CD4-positive, alpha-beta T cell (primary cell): Measurements from ENCODE around the gene EML3. TPM values are rescaled to one million over a fixed set of nuclear protein-coding genes. Genes with fewer than 3 reads are reported as not detected.

Experiments
- ATAC-seq: fragments of 200-7000 bp; cut with Tn5 transposase; one replicate; pipeline ENCODE4 v1.10.0; 2022; ENCODE audit warnings: mild to moderate bottlenecking; ENCODE audit not compliant: poor library complexity
- CTCF ChIA-PET: fragments of 350-600 bp; sonication (Branson Sonifier 250); formaldehyde crosslinking; loops from one replicate; lab custom pipeline; 2021; ENCODE audit warnings: antibody characterized with exemption, inconsistent platforms; lab: Charles Lee
- POLR2A ChIA-PET: fragments of 350-600 bp; sonication (Branson Sonifier 250); formaldehyde crosslinking; loops from one replicate; lab custom pipeline; 2021; ENCODE audit warnings: antibody characterized with exemption, inconsistent platforms; lab: Charles Lee
- DNase-seq, 14 experiments: peaks; one replicate each; pipeline ENCODE4 v3.0.0-alpha.2; 2013 to 2020; ENCODE audit warnings: mixed read lengths in 2 of 14
- H3K27ac ChIP-seq, 2 donors: one replicate each; pipeline versions ENCODE4 v1.5.1 to v1.7.0; 2013; ENCODE audit warnings: low read length in 2 of 2, low read depth in 1 of 2, mild to moderate bottlenecking in 1 of 2
- H3K27me3 ChIP-seq, 2 experiments: 1 replicate in 1 of 2; 2 replicates in 1 of 2; pipeline versions ENCODE4 v1.6.1 to v1.7.0; 2013; ENCODE audit warnings: low read length in 2 of 2, control low read depth in 1 of 2, mild to moderate bottlenecking in 1 of 2, moderate library complexity in 1 of 2; ENCODE audit not compliant: insufficient read depth in 2 of 2, control insufficient read depth in 1 of 2
- H3K36me3 ChIP-seq: one replicate; pipeline ENCODE4 v1.6.1; 2013; ENCODE audit warnings: low read length, control low read depth; ENCODE audit not compliant: insufficient read depth
- H3K4me1 ChIP-seq: one replicate; pipeline ENCODE4 v1.6.1; 2013; ENCODE audit warnings: low read length, control low read depth; ENCODE audit not compliant: insufficient read depth
- H3K4me3 ChIP-seq: one replicate; pipeline ENCODE4 v1.5.1; 2013; ENCODE audit warnings: mild to moderate bottlenecking, low read length, moderate library complexity
- H3K9me3 ChIP-seq, 2 experiments: 1 replicate in 1 of 2; 2 replicates in 1 of 2; pipeline versions ENCODE4 v1.6.1 to v1.7.0; 2013; ENCODE audit warnings: low read length in 2 of 2, mild to moderate bottlenecking in 2 of 2, control low read depth in 1 of 2, moderate library complexity in 1 of 2; ENCODE audit not compliant: control insufficient read depth in 1 of 2, insufficient read depth in 1 of 2
- H3K27ac Mint-ChIP-seq: one replicate; pipeline ENCODE4 v1.8.0; 2020; ENCODE audit warnings: mixed read lengths
- H3K27me3 Mint-ChIP-seq: one replicate; pipeline ENCODE4 v1.8.0; 2021; ENCODE audit warnings: mixed read lengths
- H3K36me3 Mint-ChIP-seq: one replicate; pipeline ENCODE4 v1.8.0; 2021; ENCODE audit warnings: low read depth, mixed read lengths
- H3K4me1 Mint-ChIP-seq: one replicate; pipeline ENCODE4 v1.8.0; 2021; ENCODE audit warnings: low read depth, mixed read lengths
- H3K4me3 Mint-ChIP-seq: one replicate; pipeline ENCODE4 v1.8.0; 2020; ENCODE audit warnings: mild to moderate bottlenecking, mixed read lengths
- H3K9me3 Mint-ChIP-seq: one replicate; pipeline ENCODE4 v1.8.0; 2020; ENCODE audit warnings: mixed read lengths
- CTCF ChIP-seq: fragments of 200-600 bp; IDR thresholded peaks from one replicate; pipeline ENCODE4 v1.8.0; 2022; ENCODE audit warnings: antibody characterized with exemption, mild to moderate bottlenecking
- intact Hi-C, 2 experiments: fragments of 100-400 bp; cut with DNase I in 1 of 2; cut with micrococcal nuclease in 1 of 2; formaldehyde crosslinking; loops; one replicate each; pipeline versions ENCODE4 v1.15.1 to v1.9.0; 2023 to 2025; cut with DNase I, micrococcal nuclease
- polyA plus RNA-seq, 2 donors: library from polyadenylated mRNA; unstranded; fragments of 120-200 nt; gene quantifications; one replicate each; pipeline ENCODE4 v1.2.1, GENCODE V29; 2013
- total RNA-seq, 174 experiments: library from RNA in 2 of 174; stranded (reverse) in 2 of 174; gene quantifications; one replicate each; pipeline ENCODE4 v1.2.3 and lab custom pipeline; 2021 to 2026

Gene EML3
- total RNA-seq, result 100 to 1,000 TPM; 142 to 144 TPM
- 69.3 TPM for polyA plus RNA-seq (2013, experiment 1 of 2)
- 91.2 TPM for polyA plus RNA-seq (2013, experiment 2 of 2)
- 83.1 to 463 (median 171) reads per million in 172 experiments for total RNA-seq (lab: John Stamatoyannopoulos, UW)

DNA sequence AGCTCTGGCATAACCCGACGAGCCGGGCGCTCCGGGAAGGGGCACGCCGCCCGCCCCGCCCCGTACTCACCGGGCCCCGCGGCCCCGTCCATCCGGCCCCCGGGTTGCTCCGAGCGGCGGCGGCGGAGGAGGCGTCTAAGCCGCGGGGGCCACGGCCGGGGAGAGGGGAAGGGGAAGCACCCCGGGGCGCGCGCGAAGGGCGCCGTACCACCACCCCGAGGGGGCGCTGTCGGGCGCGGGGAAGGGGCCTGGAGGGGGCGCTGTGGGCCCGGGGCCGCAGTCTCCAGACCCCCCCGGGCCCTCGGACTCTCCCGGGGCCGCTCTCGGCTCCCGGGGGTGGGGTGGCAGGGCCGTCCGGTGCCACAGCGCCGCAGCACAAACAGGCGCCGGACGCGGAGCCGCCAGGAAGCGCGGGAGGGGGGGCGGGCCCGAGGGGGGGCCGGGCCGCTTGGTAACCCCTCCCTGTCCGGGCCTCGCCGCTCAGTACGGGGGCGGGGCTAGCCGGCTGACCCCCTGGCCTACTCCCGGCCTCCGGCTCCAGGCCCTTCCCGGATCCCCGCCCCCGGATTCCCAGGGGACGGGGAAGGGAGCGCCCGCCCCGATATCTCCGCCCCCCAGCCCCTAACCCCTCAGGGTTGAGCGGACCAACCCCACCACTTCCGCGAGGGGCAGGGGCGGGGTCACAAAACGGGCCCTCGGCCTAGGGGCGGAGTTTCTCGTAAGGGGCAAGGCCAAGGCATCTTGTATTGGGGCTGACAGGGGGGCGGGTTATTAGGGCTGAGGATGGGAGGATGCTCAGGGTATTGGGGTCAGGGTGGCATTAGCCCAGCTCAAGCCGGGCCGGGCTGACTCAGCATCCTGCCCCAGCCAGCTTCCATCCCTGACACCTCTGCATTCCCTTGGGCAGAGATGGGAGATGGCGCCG is at the start of gene EML3, which contains the start of gene ROM1:
Gene EML3, minus strand, starts transcription at position 410 of the 925 bp plus-strand sequence. Its CDS starts 318 bp downstream, at position 92.
Gene ROM1, plus strand, starts transcription at position 892 of the 925 bp plus-strand sequence. Its CDS starts 25 bp downstream, at position 917.
- no peaks in the 10 kb centered on the region for H3K27me3 Mint-ChIP-seq
- no peaks in the 10 kb centered on the region for H3K9me3 Mint-ChIP-seq
- CTCF ChIA-PET, result interaction anchor here (0.6 to 3.0 kb wide), 18 partner anchors 9 to 114 kb away, joined by 3 to 20 read pairs (median 4); partner anchors contain the start of genes B3GAT3, C11orf98, CSKMT and EEF1G

DNA sequence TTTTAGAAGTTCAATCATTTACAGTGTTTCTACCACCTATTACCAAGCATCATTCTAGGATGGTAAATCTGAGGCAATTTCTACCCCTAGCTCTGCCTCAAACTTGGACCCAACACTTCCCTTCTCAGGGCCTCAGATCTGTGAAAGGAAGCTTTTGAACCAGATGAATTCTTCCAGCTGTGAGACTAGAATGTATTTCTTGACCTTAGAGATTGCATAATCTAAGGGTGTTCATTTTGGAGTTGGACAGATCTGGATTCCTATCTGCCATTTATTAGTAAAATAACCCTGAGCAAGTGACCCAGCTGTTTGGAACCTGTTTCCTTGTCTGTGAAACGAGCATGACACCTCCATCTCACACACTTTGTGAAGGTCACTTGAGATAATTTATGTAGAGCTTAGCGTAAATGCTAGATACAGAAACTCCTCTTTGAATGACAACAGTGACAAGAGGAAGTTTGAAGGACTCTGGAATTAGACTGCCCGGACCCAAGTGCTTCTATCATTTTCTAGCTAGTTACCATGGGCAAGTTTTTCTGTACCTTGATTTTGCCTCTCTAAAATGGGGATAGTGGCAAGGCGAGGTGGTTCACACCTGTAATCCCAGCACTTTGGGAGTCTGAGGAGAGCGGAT is 44.3 kb upstream of the EML3 start:
- Histone ChIP-seq H3K9me3 (no peaks in the 10 kb centered on the region), H3K27me3 (no peaks in the 10 kb centered on the region), H3K36me3 (no peaks in the 10 kb centered on the region), H3K27ac (no peak overlapping the region), H3K4me3 (no peak overlapping the region), H3K4me1 (peaks cover 13% of the 10 kb centered on the region)
- intact Hi-C loops, result no loop called here
- no peak for TF ChIP-seq CTCF
- Mint-ChIP-seq H3K4me3 (peak overlapping the region; percentile 3), H3K27ac (no peak overlapping the region), H3K36me3 (peaks cover 13% of the 10 kb centered on the region), H3K9me3 (no peaks in the 10 kb centered on the region), H3K4me1 (peaks cover 13% of the 10 kb centered on the region), H3K27me3 (no peaks in the 10 kb centered on the region)
- ChIA-PET POLR2A (interaction anchor here (1.1 to 5.6 kb wide), 5 partner anchors 8 to 199 kb away, joined by 4 to 170 read pairs (median 5); partner anchors contain the start of genes C11orf98, CSKMT, GANAB and LBHD1), CTCF (no interaction called here)
- ATAC-seq, result no peak
- no peak for DNase-seq

More for the DNA sequence above, at the start of gene EML3, which contains the start of gene ROM1:
- Histone ChIP-seq H3K27ac (peak within 1 kb of the TSS; percentile 78 to 90), H3K36me3 (peaks cover 66% of the 10 kb centered on the region), H3K4me1 (peaks cover 63% of the 10 kb centered on the region), H3K27me3 (no peaks in the 10 kb centered on the region), H3K4me3 (peak within 1 kb of the TSS; percentile 92), H3K9me3 (no peaks in the 10 kb centered on the region)
- H3K27ac Mint-ChIP-seq, result peak within 1 kb of the TSS; percentile 94
- ATAC-seq (peak; percentile 76), DNase-seq (peak; percentile 77 to 94 (median 89))
- peaks cover 44% of the 10 kb centered on the region for H3K4me1 Mint-ChIP-seq
- peak within 1 kb of the TSS; percentile 90 for H3K4me3 Mint-ChIP-seq
- POLR2A ChIA-PET, result interaction anchor here (0.7 to 5.7 kb wide), 17 partner anchors 10 to 268 kb away, joined by 3 to 55 read pairs (median 7); partner anchors contain the start of genes B3GAT3, C11orf98, CSKMT and INTS5
- H3K36me3 Mint-ChIP-seq, result peaks cover 53% of the 10 kb centered on the region
- intact Hi-C loops, result loop anchor here (1.0 to 5.0 kb wide), 4 partner anchors 20 to 40 kb away; partner anchors contain the start of genes GANAB (in 1 of the 2), INTS5 (in 1 of the 2) and TUT1 (in 1 of the 2)
- TF ChIP-seq CTCF, result peak; percentile 87

GRCh38 chr11:62654297-62654696 is 41.7 kb upstream of the EML3 start:
- Mint-ChIP-seq H3K9me3 (no peaks in the 10 kb centered on the region), H3K4me1 (peaks cover 17% of the 10 kb centered on the region), H3K27me3 (no peaks in the 10 kb centered on the region), H3K27ac (peak overlapping the region; percentile 69), H3K4me3 (peak overlapping the region; percentile 69), H3K36me3 (peaks cover 13% of the 10 kb centered on the region)
- ATAC-seq, result no peak
- Histone ChIP-seq H3K9me3 (no peaks in the 10 kb centered on the region), H3K4me1 (peaks cover 22% of the 10 kb centered on the region), H3K36me3 (peaks cover 6% of the 10 kb centered on the region), H3K27ac (no peak overlapping the region), H3K4me3 (no peak overlapping the region), H3K27me3 (no peaks in the 10 kb centered on the region)
- POLR2A ChIA-PET, result interaction anchor here (1.1 to 5.6 kb wide), 4 partner anchors 8 to 63 kb away, joined by 3 to 170 read pairs (median 7); partner anchors contain the start of genes C11orf98, CSKMT, GANAB and TUT1
- CTCF ChIA-PET, result interaction anchor here (1.3 kb wide), 1 partner anchor 40 kb away, joined by 4 read pairs; no protein-coding TSS in a partner anchor
- no peak for TF ChIP-seq CTCF
- no peak for DNase-seq
- intact Hi-C loops, result loop anchor here in 1 of 2 experiments (5.0 kb wide), 2 partner anchors 42 to 62 kb away; partner anchors contain the start of genes EML3, ROM1 and TUT1
